GM18505 (cell line): ENCODE results near the gene SLC22A1.
"Not testable (repeated sequence)": the region's sequence is repeated elsewhere in the genome, so short reads cannot be mapped to it uniquely, and the experiment has no call there.

Source experiments
- ATAC-seq: cut with Tn5 transposase; IDR thresholded peaks from one replicate; pipeline ENCODE4 v1.9.1; 2021; ENCODE audit not compliant: unreplicated experiment
- POLR2A ChIP-seq: IDR thresholded peaks from 4 replicates; pipeline ENCODE4 v1.6.1; 2011; ENCODE audit warnings: borderline replicate concordance; ENCODE audit not compliant: insufficient read depth, insufficient read length; ENCODE audit errors: extremely low read depth

SLC22A1 gene

DNA sequence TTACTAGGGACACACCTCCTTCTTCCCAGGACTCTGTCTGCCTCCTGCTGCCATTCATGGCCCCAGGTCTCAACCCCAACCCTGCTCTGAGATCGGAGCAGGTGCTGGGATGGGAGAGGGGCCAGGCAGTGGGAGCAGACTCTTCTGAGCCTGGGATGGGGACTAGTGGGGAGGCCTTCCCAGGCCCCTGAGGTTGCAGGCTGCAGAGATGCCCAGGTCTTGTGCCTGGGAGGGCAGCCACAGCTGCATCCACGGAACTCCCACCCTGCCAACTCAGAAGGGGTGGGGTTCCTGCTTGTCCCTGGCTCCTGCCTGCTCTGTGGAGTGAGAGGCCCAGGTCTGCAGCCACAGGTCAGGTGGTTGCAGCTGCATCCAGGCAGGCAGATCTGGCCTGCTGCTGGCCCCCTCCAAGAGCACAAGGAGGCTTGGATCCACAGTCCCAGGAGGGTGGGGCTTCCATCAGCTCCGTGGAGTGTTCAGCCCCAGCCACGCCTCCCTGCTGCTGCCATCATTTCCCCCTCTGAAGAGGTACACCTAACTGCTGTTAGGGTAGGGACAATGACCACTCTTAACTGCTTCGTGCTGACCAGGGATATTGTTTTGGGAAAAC, 2.9 kb upstream of the SLC22A1 start:
- ATAC-seq = no peak
- no peak for TF ChIP-seq POLR2A

DNA sequence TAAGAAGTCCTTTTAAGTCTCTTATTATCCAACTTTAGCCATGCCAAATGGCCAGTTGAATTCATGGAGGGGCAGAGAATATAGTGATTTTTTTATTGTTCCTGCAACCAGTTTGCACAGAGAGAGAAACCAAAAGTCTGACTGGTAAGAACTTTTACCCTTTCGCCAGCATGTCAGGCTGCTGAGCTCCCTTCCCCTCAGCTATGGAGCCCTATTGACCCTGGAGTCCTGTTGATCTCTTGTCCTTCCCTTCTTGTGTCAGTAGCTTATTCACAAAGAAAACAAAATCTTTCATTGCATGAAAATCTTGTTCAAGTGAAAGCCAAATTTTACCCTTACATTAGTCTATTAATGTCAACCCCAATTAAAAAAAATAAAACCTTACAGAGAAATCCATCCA, 1.5 kb upstream of the SLC22A1 start:
- ATAC-seq = no peak

DNA sequence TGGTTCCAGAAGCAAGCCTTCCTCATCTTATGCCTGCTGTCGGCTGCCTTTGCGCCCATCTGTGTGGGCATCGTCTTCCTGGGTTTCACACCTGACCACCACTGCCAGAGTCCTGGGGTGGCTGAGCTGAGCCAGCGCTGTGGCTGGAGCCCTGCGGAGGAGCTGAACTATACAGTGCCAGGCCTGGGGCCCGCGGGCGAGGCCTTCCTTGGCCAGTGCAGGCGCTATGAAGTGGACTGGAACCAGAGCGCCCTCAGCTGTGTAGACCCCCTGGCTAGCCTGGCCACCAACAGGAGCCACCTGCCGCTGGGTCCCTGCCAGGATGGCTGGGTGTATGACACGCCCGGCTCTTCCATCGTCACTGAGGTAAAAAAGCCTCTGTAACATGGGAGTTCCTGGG, 366 bp downstream of the SLC22A1 start:
- no peak for ATAC-seq
- TF ChIP-seq POLR2A = no peak

More for the DNA sequence above, 1.5 kb upstream of the SLC22A1 start:
- no peak for TF ChIP-seq POLR2A

DNA sequence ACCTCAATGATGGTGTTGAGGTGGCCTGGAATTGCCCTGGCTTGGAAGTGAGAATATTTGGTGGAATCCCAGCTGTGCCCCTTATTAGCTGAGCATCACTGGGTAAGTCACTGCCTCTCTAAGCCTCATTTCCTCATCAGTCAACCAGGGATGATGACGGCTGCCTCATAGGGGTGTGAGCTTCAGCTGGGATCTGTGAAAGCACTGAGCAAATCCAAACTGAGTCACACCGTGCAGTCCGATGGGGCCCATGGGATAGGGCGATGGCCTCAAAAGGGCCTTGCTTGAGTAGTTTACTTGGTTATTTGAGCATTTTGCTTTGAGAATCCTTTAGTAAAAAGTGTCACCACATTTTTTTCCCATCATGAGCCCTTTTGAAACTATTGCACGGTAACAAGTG, 1.1 kb downstream of the SLC22A1 start:
- ATAC-seq = no peak

DNA sequence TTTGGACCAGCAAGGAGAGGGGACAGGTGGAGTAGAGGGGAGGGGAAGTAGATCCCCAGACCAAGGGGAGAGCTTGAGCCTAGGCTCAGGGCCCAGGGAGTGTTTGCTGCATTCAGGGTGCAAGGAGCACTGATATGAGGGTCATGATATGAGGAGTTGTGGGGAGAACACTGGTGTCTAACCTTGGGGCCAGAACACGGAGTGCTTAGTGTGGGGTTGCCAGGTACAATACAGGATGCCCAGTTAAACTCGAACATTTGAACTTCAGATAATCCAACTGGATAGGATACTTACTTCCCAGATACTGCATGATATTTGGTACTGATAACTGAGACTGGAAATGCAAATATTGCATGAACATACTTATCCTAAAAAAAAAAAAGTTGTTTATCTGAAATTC, 2.4 kb downstream of the SLC22A1 start:
- no peak for ATAC-seq
- no peak for TF ChIP-seq POLR2A

More for the DNA sequence above, 1.1 kb downstream of the SLC22A1 start:
- no peak for TF ChIP-seq POLR2A

DNA sequence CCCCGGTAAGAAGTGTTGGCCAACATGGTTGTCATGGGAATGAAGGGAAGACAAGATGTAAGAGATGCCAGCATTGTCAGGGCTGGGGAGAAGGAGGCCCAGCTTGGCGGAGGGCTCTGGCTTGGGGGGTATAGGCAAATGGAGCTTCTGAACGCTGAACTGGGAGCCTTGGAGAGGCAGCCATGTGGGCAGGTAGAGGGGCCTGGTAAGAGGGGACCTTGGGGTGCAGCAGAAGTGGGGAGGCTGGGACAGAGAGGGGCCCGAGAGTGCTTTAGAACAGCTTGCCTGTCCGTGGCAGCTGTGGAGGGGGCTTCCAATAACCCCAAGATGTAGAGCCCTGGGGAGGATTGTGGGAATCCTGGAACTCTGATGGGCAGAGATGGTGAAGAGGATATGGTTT, 3.0 kb downstream of the SLC22A1 start:
- no peak for TF ChIP-seq POLR2A
- ATAC-seq = no peak

DNA sequence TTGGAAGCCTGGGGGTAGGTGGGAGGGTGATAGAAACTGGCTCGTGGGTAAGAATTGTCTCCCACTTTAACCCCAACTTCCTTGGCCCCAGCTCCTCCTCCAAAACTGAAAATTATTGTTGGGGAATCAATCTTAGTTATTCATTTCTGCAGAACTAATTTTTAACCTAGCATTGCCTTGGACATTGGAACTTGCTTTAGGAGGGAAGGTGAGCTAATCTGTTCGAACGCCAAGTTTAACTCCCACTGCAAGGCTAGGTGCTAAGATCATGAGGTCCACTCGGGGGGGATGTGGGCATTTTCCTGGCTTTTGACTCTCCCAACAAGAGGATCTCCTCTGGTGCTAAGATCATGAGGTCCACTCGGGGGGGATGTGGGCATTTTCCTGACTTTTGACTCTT, 3.5 kb downstream of the SLC22A1 start:
- ATAC-seq = not testable (repeated sequence)

DNA sequence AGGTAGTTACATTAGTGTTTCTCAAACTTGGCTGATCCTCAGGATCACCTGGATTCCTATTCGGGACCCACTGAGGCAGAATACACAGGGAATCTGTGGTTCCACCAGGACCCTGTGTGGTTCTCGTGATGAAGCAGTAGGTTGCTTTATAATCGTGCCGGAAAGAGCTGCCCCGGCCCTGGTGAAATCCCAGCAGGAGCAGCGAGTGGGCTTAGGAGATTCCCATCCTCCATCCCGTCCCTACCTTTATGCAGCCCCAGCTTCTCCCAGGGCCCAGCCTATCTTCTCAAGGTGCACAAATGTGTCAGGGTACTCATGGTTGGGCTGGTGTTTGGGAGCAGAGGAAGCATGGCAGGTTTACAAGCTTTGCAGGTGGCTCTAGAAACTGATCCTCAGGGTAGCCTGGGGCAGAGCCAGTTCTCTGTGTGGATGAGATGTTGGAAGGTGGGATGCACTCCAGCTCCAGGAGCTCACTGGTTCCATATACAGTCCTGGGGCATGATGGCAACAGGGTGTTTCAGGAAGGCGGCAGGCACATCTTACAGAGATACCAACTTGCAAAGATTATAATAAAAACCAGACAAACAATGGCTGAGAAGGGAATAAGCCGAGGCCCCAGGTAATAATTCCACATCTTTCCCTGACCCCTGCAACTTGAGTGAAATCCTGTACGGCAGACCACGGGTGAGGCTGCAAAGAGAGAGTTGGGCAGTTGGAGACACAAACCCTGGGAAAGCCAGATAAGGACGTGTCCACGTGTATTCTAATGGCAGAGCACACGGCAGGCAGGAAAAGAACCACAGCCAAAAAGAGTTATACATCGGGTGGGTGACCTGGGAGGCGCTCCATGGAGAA, 5.9 kb downstream of the SLC22A1 start:
- no peak for ATAC-seq
- TF ChIP-seq POLR2A = no peak

DNA sequence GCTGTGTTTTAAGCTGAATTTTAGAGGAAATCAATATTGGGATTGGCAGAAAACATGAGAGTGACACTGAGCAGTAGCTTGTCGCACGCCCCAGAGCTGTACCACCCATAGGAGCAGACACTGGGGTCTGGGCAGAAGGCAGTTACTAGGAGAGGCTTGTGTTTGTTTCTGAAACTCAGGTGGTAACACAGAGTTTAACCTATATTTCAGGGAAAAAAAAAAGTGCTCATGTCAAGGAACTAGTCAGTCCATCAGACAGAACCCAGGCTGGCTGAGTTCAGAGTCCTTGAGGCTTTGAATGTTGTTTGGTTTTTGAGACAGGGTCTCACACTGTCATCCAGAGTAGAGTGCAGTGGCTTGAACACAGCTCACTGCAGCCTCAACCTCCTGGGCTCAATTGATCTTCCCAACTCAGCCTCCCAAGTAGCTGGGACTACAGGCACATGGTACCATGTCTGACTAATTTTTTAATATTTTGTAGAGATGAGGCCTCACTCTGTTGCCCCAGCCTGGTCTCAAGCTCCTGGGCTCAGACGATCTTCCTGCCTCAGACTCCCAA, 6.6 kb downstream of the SLC22A1 start:
- no peak for TF ChIP-seq POLR2A
- ATAC-seq = no peak

DNA sequence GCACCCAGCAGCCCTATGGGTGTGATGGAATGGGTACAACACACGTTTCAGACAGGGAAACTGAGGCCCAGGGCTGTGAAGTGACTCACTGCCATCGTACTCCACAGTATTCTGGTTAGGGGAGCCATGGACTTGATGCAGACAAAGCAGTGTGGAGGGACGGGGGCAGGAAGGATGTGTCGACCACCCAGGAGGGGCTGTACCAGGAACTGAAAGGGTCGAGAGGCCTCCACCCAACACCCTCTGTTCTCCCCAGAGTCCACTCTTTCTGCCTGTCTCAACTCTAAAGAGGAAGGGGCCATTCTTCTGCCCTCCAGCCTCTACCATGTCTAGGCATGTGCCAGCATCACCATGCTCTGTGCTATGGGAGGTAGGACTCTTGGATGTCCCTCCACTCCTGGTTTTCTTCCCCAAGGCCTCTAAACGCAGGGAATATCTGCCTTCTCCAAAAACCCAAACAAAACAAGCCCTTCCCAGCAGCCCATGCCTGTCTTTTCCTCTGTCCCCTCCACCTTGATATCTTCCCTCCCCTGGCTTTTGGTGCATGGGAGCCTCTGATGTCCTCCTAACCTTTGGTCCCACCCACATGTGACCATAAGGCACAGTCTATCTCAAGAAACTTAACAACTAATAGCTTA, 7.4 kb downstream of the SLC22A1 start:
- no peak for TF ChIP-seq POLR2A
- no peak for ATAC-seq

DNA sequence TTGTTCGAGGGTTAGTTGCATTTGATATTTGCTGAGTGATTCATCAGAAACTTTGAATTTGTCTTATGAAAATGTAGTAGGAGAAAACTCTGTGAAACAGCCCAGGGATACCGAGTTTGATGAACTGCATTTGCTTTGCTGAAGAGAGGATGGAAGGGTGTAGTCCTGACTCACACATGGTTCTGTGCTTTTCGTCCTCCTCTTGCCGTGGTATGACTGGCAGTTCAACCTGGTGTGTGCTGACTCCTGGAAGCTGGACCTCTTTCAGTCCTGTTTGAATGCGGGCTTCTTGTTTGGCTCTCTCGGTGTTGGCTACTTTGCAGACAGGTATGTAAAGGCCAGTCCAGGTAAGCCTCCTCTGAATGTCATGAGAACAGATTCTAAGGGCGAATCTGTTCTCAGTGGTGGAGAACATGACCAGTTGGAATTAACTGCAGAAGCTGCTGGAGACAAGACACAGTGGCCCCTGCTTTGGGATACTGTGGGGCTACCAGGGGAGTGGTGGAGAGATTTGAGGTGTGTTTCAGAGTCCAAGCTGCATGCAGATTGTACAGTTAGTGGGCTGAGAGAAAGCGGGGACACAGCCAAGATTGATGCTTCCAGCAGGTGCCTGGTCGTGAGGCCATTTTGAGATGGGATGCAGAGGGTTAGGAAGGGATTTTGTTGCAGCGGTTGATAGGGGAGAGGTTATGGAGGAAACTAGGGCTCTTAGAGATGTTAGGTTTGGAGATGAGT, 8.4 kb downstream of the SLC22A1 start:
- no peak for ATAC-seq
- no peak for TF ChIP-seq POLR2A

DNA sequence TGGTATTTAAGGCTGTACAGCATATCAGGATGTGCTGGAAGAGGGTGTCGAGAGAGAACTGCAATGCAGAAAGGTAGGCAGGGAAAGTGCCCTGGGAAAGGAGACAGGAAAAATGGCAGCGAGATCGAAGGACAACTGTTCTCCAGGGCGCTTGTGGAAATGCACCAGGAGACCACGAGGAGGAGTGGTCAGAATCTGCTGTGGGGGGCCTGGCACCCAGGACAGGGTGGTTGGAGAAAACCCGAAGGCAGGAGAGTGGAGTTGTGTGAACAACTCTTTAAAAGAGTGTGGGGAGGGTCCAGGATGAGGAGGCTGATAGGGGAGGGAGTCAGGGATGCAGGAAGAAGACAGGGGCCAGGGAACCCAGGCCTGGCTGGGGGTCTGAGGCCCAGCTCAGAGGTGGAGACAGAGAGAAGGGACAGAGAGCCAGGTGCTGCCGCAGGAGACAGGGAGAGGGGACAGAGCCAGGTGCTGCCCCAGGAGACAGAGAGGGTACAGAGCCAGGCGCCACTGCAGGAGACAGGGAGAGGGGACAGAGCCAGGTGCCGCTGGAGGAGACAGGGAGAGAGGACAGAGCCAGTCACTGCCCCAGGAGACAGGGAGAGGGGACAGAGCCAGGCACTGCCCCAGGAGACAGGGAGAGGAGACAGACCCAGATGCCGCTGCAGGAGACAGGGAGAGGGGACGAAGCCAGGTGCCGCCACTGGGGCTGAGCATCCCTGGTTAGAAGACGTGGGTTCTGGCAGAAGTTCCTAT, 9.3 kb downstream of the SLC22A1 start:
- ATAC-seq = no peak
- no peak for TF ChIP-seq POLR2A

DNA sequence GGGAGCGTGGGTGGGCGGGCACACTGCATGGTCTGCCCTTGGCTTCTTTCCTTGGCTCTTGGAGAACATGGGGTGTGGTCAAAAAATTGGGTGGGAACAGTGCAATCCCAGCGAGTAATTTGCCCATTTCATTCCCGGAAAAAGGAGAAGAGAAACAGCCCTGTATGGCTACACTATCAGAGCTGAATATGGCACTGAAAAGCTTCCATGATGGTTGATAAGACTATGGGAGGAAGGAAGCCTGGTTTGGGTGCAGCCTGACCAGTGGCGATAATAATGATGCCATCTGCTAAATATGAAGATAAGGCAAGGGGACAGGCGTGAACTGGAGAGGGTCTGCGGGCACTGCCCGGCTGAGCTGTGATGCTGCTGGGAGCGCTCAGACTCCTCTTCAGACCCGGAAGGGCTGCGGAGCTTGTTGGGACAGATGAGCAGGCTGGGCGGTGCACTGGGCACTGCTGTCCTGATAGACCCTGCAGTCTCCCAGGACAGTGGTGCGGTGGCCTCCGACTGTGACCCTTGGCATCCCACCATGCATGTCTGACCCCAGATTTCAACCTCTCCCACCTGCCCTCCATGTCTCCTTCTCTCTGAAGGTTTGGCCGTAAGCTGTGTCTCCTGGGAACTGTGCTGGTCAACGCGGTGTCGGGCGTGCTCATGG, 10.2 kb downstream of the SLC22A1 start:
- no peak for TF ChIP-seq POLR2A
- no peak for ATAC-seq

DNA sequence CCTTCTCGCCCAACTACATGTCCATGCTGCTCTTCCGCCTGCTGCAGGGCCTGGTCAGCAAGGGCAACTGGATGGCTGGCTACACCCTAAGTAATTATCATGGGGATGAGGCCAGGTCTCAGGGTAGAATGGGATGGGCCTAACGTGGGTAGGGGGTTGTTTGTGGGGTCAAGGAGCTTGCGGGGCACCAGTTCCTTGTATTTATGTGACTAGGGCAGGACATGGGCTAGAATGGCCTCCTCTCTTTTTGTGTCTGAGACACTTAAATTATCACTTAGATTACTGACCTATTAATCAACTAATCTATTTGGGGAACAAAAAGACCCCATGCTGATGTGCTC, 10.7 kb downstream of the SLC22A1 start:
- TF ChIP-seq POLR2A = no peak
- ATAC-seq = no peak
